GM19238 (cell line): ENCODE measurements around the gene FAM20A.

Experiments
- DNase-seq: peaks from one replicate; pipeline ENCODE4 v3.0.0; 2011; ENCODE audit warnings: low spot score; ENCODE audit not compliant: insufficient read length

The FAM20A gene

DNA sequence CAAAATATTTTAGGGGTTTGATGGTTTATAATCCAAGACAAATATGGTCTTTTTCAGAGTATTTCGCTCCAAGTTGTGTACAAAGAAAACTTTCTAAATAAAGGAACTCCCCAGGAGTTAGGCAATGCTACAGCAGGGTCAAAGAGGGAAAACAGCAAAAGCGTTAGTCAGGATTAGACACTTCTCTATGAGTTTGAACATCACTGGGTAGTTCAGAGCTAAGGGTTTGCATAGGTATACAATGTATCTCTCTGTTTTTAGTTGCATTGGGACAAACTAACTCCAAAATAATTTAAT, 34.8 kb downstream of the FAM20A start:
- DNase-seq, result no peak

DNA sequence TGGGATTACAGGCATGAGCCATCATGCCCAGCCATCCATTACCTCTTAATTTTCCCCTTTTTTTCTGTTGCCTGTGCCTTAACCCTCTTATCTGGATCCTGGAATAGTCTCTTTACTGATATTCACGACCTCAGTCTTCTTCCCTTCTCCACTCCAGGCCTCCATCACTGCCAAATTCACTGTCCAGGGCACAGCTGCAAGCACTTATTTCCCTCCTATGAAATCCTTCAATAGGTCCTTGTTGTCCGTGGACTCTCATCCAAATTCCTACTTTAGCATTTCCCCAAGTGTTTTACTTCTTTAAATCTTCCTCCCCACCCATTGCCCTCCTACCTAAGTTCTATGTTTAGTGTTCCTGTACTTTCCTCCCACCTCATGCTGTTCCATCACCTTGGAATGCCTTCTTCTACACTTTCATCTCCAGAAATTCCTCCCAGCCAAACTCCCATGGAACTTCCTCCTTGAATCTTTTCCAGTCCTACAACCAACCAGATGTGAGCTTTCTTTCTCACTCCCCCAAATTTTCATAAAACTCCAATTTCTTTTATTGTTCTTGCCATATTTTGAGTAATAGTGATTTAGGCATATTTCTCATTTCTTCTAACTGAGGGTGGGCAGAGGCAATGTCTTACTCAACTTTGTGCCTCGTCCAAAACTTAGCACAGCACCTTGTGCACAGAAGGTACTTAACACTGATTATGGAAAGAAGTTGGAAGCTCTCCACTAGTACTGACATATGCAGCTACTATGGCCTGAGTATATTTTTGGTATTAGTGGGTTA, 35.3 kb downstream of the FAM20A start:
- no peak for DNase-seq

DNA sequence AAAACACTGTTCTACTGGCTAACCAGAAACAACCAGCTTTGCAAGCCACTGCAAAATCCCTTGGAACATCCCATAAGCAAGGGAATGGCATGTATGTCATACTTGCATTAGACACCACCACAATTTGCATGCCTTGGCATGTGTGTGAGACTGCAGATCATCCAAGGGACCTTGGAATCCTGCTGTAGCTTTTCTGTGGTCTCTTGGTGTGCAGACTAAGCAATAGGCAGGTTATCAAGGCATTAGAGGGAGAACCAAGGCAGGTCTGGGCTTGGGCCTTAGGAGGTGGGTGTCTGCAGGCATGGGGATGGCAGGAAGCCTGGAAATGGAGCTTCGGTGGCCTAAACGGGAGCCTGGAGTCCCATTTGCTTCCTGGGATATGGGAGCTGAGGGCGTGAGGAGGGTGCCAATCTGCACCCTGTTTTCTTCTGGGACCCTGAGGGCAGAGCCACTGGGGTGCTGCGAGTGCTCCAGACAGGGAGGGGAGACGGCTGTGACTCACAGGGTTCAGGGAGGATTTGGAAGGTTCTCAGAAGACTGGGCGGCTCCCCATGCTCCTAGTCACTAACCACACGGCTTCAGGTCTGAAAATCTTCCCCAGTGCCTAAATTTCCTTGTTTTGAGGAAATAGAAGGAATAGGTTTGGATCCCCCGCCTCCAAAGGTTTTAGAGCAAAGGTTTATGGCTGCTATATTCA, 36.6 kb downstream of the FAM20A start:
- no peak for DNase-seq

DNA sequence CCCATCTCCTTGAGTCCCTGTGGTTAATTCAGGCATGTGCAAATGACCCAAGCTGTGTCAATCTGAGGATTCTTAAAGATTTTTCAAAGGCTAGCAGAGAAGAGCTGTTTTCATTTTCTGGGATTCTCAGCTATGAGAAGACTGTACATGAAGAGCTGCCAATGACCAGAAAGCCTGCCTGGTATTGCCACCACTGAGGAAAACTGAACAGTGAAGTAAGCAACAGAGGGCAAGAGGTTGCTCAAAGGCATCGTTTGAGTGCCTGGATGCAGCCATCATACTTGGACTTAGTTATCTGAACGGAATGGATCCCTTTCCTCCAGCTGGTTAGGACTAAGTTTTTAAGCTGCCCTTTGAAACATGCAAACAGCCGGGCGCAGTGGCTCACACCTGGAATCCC, 38.4 kb downstream of the FAM20A start:
- no peak for DNase-seq

DNA sequence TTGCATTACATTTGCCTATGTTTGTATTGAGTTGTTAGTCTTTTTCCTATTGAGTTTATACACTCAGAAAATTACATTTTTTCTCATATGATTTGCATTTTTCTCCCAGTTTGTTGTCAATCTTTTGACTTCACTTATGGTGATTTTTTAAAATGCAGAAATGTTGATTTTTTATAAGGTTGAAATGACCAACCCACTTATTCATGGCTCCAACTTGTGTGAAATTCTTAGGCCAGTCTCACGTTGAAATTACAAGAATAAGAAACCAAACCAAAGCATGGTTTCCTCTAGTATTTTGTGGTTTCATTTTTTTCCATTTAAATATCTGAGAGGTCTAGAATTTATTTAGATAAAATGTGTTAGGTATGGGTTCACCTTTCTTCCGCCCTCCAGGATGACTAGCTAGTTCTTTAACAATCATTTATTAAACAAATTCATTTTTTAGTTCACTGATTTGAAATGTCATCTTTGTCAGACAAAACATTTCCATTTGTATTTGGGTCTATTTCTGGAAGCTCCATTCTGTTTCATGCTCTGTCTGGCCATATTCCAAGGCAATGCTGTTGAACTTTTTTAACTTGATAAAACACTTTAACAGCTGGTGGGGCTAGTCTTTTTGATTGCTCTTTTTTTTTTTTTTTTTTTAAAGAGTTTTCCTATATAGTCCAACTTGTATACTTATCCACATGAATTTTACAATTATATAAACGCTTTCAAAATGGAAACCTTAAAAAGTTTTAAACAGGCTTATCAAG, 40.0 kb downstream of the FAM20A start:
- DNase-seq, result no peak

DNA sequence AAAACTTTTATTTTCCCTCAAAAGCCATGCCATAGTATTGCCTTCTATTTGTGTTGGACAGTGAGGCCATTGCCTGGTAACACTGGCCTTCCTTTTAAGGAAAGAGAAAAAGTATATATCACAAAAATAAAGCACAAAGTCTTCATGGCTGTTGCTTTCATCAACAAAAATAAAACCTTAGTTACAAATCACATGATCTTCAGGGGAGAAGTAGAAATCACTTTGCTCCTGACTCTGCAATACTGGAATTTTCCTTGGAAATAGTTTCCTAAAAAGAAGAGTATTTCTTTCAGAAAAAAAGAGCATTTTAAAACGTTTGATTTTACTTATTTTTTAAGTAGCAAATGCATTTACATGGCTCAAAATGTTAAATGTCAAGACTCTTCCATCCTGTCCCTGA, 41.9 kb downstream of the FAM20A start:
- no peak for DNase-seq

DNA sequence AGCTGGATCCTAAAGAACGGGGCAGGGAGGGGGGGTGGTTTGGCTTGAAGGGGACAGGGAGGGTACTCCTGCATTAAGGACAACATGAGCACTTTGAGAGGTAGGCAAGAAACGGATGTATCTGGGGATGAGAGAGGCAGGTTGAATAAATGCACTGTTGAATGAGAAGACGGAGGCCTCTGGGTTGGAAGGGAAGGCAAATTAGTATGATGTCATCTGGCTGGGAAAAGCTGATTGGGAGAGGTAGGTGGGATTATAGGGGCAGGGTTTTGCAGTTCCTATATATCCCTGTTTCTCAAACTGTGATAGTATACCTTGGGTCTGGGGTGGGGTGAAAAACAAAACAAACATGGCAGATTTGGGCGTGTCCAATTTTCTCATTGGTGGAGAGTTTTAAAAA, 44.6 kb downstream of the FAM20A start:
- DNase-seq, result no peak

DNA sequence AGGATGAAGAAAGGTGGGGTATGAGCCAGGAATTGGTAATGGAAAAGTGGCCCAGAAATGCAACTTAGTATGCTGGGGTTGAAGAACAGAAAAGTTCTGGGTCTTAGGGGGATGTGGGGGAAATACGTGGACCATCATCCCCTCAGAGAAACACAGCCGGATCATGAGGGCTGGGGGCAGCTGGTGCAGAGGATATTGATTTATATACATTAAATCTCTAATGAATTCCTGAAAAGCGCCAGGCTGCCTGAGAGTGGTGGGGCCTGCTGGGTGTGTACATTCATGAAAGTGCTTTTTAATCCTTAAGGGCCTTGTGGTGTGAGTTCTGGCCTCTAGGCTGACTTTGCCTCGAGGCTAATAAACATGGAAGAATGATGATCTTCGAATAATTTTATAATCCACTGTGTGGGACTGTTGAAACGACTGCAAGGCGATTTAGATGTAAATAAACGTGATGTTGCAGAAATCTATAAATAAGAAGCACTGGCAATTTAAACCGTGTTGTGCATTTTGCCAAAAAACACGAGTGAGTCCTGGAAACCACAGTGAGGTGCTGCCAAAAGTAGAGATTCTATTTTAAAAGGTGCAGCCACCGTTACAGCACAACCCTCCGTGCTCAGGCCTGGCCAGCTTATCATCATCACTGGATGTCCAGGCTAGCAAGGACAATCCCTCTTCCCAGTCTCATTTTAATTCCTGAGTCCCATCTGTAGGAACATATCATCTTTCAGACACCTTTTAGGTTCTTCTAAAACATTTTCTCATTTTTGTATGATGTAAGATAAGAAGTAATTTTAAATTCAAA, 56.9 kb downstream of the FAM20A start:
- DNase-seq, result no peak

DNA sequence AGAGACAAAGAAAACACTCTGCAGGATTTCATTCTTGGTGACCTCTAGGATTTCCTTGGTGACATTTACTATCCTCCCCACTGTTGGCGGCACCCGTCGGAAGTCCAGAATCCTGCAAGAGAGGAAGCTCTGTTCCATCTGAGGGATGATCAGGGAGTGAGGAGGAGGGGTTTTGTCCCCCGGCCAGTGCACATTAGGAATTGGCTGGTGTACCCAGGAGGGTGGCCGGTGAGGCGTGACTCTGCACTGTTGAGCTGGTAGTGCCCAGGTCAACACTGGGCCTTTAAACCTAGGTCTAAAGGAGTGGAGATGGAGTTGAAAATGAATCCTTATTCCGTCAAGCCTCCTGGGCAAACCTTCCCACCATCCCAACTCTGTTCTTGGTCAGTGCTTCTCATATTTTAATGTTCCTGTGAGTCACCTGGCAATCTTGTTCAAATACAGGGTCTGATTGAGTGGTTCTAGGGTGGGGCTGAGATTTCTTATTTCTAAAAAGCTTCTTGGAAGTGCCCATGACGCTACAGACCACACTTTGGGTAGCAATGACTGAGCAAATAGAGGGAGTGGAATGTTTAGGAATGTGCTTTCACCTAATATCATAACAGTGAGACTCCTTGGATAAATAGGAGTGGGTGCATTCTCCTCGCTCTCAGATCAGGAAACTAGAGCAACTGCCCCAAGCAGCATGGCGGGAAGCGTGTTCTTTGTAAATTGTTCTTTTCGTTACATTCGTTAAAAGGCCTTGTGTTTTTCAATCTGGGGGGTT, 58.3 kb downstream of the FAM20A start:
- DNase-seq, result no peak

DNA sequence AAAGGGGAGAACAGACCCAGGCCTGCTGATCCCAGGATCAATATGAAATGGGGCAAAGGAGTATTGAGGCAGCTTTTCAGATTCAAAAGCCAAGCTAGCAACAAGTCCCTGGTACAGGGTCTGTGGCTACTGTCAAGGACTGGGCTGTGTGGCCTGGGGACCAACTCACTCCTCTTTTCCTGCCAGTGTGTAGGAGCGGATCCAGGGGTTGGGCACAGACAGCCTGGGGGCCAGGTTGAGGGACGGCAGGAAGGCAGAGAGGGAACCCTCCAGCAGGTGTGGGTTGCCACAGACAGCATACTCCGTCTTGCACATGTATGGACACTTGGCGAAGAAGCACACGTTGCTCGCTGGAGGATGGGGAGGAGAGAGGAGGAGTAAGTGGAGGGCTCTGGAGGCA, 59.4 kb downstream of the FAM20A start:
- DNase-seq, result no peak

DNA sequence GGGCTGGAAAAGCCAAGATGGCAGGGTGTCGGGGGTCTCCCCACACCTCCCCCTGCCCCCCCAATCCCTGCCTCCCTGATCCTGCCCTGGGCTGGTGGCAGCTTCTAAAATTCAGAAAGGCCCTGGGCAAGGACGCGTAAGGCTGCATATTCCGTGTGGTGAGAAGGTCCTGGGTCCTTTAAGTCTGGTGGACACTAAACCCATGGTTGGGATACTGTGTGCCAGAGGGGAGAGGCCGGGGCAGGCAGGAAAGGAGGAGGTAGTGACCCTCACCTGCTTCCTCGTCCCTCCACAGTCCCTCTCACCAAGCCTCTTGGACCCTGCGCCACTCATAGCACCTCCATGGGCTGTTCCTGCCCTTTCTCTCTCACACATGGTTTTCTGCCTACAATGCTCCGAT, 60.2 kb downstream of the FAM20A start:
- no peak for DNase-seq

DNA sequence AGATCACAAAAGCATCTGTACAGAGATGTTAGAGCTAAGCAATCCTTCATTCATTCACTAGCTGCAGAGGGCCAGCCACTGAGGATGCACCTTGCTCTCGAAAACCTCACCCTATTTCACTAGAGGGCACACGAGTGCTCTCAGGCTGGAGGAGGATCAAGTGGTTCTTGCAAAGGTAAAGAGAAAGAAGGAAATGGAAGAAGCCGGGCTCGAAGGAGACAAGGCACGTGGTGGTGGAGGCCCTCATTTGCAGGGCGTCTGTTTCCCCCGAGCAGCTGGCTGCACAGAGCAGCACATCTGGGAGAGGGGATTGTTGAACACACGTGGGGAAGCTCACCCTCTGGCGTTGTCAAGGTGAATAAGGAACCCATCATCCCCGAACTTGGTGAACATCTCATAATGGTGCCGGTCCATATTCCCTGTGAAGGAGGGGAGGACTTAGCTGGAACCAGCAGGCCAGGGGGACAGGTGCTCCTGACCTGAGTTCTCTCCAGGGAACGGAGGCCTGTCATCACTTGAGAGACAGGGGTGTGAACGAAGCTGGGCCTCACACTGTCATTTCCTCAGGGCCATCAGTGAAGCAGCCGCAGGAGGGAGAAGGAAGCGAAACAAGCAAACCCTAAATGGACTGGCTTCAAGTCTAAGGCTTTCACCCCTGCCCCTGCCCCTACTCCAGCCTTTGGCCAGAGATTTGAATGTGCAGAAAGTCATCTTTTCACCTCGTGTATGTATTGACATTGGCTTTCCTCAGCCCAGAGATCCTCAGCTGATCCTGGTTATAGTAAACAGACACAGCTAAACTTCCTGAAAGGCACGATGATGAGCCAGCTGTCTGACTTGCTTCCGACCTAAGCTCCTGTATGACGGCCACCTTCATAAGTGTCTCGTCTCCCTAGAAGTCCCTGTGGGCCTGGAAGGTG, 61.4 kb downstream of the FAM20A start:
- no peak for DNase-seq

DNA sequence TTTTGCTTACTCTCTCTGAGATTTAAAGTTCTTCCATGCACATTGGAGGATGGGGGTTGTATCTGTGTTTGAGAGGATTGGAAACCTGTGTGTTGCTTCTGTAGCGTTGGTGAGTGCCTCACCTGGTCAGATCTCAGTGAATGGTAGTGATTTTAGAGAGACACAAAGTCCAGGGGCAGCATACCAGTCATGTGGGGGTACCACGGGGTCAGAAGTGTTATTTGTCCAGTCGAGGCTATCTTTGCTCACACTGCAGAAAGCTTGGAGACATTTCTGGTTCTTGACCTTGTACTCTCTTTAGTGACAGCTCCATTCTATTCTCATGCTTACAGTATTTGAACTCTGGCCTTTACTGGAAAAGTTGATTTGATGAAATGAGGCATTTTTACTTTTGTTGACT, 65.2 kb downstream of the FAM20A start:
- no peak for DNase-seq

DNA sequence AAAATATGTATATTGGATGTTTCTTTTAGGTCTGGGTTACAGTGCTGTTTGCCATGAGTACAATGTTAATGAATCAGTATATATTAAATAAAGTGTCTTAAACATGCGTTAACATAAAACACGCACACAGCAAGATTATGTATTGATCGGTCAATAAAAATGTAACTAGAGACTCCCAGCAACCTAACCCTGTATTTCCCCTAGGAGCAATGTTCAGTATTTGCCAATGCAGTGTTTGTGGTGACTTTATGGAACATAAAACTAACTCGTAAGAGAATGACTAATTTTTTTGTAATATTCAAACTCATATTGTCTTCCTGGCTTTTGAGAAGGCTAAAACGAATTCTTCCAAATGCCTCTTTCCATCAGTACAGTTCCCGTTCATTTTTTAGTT, 66.5 kb downstream of the FAM20A start:
- DNase-seq, result no peak

DNA sequence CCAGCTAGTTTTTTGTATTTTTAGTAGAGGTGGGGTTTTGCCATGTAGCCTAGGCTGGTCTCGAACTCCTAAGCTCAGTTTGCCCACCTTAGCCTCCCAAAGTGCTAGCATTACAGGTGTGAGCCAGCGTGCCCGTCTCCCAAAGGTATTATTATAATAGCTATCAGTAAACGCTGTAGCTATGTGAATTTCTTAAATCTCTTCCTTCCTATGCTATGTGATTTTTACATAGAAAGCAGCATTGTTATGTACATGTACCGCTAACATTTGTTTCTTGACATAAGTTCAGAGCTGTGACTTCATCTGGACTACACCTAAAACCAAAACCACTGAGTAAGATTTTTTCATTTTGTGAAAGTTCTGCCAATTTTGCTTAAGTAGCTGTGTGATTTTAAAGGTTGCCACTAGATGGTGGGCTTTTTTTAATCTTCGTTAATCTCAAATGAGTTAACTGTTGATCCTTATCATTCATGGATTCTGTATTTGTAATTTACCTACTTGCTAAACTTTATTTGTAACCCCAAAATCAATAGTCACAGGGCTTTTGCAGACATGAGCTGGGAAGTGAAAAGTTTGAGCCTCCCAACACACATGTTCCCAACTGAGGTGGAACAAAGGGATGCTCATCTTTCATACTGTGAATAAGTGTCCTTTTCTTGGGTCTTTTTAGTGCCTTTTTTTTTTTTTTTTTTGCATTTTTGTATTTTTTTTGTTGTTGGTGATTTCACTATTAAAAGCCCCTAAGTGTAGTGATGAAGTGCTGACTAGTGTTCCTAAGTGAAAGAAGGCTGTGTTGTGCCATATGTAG, 67.1 kb downstream of the FAM20A start:
- no peak for DNase-seq

DNA sequence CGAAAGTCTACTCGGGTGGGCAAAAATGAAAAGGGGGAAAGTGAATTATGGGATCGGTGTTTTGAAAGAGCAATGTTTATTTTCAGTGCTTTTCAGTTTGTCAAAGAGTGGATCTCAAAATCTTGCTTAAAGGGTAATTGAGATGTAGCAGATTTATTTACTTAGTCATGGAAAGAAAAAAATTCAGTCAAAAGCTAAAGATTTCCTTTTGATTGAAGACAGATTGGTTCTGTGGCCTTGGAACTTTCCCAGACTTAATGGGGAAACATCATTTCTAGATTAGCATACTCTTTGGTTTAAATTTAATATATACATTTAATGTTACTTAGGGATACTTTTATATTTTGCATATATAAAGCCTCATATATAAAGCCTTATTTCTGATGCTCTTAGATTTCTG, 68.3 kb downstream of the FAM20A start:
- DNase-seq, result no peak

DNA sequence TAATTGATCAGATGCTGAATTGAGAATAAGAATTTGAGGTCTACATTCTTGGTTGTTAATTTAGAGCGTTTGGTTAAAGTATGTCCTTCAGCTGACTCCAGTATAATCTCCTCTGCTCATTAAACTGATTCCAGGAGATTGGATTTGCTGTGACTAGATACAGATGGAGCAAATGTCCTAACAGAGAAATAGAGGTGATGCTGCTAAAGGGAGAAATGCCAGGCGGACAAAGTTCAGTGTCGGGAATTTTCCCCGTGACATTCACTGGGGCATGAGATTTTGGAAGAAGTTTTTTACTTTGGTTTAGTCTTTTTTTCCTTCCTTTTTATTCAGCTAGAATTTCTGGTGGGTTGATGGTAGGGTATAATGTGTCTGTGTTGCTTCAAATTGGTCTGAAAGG, 69.9 kb downstream of the FAM20A start:
- no peak for DNase-seq

DNA sequence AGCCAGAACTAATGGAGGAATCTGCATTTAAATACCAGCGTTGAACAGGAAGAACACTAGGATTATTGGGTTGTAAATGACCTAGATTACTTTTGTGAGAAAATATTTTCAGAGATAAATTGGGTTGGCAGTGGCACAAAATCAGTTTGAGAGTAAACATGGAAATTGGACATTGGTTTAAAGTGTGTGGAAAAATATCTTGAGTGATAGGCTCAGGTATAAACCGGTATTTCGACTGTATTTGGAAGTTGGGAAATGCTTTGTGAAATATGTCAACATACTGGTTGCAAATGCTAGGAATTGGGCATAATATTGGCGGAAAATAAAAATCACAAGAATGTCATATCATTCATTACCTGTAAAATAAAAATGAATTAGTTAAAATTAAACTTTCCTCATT, 73.9 kb downstream of the FAM20A start:
- DNase-seq, result no peak

DNA sequence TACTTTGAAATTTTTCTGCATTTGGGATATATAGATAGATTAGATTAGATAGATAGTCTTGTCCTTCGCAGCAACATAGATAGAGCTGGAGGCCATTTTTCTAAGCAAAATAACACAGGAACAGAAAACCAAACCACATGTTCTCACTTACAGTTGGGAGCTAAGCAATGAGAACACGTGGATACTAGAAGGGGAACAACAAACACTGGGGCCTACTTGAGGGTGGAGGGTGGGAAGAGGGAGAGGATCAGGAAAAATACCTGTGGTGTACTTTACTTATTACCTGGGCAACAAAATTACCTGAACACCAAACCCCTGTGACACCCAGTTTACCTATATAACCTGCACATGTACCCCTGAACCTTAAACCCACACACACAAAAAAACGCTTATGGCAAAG, 74.6 kb downstream of the FAM20A start:
- no peak for DNase-seq
